TTC549 (cell line): ENCODE data around the gene LRPAP1.
"Not testable (repeated sequence)": the region's sequence is repeated elsewhere in the genome, so short reads cannot be mapped to it uniquely, and the experiment has no call there.

ENCODE experiments used
- FAIRE-seq: peaks from 2 replicates; lab custom pipeline; 2012; peaks lifted over from hg19 to GRCh38; lab: Jason Lieb, UNC

The LRPAP1 gene

DNA sequence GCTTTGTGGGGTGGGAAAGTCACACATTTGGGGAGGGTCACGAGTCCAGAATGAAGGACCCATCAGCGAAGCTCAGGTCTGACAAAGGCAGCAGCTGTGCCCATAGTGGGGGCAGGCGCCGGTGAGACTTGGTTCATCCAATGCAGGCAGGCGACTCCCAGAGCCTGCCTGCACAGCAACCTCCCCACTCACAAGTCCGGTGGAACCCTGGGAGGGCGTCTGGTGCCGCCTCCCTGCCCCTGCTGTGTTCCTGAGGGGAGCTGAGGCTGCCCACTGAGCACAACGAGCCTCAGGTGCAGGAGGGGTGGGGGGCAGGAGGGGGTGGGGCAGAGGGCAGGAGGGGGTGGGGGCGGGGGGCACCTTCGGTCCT is 13.7 kb downstream of the LRPAP1 start:
- FAIRE-seq = no peak

DNA sequence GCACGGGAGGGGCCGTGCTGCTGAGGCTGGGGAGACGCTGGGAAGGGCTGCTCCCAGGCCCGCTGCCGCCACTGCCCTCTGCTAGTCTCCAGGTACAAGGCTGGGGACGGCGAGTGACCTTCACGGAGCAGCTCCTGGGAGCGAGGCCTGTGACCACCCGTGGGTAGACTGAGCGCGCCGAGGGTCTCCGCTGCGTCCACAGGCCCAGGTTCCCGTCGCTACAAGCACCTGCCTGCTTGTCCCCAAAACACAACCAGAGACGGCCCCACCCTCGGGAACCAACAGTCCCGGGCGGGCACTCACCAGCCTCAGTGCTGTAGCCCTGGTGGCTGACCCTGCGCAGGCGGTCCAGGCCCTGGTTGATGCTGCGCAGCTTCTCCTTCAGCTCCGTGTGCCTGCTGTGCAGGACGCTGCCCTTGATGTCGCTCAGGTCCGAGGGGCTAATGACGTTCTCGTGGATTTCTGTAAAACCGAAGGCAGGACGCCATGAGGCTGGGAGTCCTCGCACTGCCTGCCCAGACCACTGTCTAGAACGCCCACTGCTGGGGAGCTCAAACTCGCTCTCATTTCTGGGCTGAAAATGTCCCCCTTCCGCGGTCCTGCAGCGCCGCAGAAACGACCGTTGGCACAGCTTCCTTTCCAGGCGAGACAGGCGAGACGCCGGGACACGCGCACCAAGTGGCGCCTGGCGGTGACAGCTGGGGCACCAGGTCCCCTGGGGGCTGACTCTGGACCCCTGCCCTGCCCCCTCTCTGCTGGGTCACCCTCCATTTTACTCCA is 14.3 kb downstream of the LRPAP1 start:
- no peak for FAIRE-seq

DNA sequence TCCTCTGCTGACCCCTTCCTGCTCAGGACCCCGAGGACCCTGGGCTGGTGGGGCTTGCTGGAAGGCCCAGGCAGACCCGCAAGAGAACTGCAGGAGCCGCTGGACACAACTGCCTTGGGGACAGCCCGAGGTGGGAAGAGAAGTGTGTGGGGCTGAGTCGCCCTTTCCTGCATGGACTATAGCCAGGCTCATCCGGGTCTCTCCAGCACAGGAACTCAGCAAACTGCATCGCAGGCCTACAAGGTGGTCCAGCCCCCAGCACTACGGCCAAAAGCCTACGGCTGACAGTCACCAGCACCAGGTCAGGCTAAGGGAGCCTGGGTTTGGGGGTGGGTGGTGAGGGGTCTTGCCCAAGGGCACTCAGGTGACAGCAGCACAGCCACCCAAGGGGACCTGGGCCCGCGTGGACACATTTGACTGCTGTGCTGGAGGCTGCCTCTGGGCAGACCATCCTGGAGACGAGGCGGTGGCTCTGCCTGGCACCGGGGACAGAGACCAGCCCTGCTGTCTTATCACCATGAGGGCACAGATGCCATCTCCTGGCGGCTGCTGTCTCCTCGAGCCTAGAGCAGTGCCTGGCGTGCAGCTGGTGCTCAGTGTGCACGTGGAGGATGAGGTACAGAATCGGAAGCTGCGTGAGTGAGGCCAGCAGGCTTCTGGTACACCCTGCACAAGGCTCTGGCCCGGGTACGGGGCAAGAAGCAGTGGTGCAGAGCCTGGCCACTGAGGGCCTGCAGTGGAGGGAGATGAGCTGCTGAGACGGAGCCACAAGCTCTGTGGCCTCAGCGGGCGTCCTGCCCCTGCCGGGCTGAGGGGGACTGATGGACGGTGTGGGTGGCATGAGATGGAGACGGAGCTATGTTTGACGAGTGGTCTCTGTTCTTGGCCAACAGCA is 15.1 kb downstream of the LRPAP1 start:
- no peak for FAIRE-seq

DNA sequence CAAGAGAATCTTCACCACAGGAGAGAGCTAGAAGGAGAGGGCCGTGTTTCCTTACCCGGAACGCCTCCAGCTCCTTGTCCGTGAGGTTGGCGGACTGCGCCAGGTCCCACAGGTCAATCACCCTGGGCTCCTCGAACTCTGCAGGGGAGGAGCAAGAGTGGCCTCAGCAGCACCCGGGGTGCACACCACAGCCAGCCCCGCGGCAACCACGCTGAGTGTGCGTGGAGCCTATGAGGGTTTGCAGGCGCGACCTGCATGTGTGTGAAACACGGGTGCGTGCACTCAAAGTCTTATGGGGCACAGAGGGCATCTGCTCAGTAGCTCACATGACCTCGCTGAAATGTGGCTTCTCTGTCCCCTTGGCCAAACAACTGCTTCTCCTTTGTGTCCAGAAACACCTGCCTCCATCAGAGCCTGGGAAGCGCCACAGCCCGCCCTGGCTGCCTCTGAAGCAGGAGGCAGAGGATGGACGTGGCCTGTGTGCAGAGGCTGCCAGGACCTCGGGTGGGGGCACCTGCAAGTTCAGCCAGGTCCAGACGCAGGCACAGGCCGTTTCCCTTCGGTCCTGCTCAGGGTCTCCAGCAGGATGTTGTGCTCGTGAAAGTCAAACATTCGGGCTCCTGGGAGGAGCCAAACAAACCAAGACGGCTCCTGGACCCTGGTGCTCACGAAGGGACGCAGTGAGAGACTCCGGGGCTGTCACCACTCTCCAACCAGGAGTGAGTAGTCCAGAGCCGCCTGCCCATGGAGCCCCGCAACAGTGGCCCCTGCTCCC is 16.0 kb downstream of the LRPAP1 start:
- no peak for FAIRE-seq

DNA sequence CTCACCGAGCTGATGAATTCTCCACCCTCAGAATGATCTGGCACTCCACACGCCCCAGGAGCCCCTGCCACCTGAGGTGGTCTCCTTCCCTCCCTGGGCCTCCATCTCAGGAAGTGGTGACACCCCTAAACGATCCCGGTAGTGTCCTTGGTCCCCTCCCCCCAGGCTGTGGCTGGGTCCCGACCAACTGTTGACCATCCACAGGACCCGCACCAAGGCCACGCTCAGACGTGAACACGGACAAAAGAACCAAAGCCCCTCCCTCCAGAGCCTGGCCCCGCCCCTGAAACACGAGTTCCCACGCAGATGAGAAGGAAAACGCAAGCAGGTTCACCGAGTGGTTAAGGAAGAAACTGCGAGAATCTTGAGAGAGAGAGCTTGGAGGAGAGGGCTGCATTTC is 16.6 kb downstream of the LRPAP1 start:
- FAIRE-seq = no peak

DNA sequence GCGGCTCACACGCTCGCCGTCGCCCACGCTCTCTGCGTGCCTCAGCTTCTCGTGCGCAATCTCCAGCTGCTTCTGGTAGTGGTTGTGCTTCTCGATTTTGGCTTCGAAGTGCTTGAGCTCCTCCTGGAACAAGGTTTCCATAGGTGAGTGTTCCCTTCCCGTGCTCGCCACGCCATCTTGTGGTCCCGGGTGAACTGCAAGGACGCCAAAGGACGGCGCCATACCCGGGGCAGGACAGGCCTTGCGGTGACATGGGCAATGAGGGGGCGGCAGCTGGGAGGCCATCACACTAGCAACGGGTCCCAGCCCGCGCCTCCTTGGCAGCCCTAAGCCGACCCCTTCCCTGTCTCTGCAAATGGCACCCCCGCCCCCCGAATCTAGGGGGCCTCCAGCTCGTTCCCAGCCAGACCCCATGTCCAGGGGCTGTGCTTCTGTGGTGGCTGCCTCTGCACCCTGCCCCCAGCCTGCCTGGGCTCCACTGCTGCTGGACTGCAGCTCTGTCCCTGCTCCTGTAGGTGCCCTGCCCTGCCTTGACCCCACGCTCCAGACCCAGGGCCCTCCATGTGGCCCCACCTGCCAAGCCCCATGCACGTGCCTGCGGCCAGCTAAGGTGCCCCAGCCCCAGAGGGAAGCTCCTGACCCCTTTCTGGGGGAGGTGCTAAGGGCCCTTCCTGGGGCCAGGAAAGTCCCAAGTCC is 17.3 kb downstream of the LRPAP1 start:
- FAIRE-seq = no peak

DNA sequence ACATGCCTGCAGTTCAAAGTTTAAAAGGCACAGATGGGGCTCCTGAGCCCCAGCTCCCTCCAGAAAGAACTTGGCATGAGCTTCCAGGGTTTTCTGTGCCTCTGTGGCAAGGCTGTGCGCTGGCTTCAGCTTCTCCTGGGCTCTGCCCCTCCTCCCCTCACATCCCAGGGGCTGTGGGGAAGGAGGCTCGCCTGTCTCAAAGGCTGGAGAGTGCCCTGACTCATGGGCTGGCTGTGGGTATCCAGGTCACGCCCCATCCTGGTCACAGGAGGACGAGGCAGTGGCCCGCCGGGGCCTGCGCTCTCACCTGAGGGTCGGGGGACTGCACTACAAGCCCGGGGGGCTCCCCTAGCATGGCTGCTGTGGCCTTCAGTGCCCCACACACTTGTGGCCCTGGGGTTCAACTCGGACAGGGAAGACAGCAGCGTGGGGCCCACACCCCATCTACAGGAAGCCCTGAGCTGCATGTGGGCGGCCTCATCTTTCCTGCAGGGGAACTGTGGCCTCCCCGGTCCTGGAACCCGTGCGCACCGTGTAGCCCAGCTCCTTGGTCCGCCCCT is 17.9 kb downstream of the LRPAP1 start:
- no peak for FAIRE-seq

DNA sequence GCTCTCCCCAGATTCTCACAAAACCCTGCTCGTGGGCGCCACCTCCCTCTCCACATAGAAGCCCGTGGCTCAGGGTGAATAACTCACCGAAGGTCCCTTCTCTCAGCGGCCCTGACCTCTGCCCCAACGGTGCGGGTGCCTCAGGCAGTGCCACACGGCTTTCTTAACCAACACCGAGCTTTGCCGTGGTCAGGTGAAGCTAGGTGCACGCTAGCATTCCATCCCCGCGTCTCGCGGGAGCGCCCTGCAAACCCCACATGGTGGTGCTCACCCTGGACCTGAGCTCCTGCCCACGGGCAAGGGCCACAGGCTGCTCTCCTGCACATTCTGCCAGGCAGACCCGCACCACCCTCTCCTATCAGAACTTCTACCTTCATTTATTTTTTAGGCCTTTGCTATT is 18.4 kb downstream of the LRPAP1 start:
- FAIRE-seq = no peak

DNA sequence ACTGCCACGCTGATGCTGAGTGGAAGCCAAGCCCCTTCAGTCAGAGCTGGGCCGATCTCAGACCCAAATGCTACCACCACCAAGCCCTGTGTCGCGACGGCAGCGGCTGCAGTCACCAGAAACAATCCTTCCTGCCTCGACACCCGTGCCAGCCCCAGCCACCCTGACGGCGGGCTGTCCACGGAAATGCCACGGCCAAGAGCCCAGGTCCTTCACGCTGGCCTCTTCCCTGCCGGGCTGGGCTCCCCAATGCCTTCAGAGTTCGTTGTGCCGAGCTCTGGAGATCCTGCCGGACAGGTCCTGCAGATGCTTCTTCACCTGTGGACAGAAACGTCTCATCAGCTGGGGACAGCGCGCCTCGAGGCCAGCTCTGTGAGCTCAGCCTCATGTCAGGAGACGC is 19.5 kb downstream of the LRPAP1 start:
- no peak for FAIRE-seq

DNA sequence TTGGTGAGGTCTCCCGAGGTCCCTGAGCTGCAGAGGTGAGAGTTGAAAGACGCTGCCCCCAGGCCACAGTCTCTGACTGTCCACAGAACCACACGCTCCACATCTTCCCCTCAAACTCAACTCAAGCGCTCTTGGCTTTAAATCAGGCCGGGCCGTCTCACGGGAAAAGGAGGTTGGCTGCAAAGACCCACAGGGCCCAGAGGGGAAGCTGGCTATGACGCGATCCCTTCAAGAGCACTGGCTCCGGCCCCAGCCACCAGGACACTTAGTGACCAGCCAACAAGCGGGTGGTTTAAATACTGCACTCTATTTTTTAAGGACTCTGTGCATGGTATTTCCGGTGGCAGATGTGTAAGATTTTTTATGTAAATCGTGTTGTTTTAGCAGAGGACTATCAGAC is 19.9 kb downstream of the LRPAP1 start:
- no peak for FAIRE-seq

DNA sequence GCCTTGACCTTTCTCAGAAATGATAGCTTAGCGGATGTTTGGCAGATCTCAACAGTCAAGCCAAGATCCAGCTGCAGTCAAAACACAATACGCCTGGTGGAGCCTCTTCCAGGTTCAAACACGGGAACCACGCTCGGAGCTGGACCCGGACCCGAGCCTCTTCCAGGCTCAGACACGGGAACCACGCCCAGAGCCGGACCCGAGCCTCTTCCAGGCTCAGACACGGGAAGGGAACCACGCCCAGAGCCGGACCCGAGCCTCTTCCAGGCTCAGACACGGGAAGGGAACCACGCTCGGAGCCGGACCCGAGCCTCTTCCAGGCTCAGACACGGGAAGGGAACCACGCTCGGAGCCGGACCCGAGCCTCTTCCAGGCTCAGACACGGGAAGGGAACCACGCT is 20.6 kb downstream of the LRPAP1 start:
- FAIRE-seq = not testable (repeated sequence)

DNA sequence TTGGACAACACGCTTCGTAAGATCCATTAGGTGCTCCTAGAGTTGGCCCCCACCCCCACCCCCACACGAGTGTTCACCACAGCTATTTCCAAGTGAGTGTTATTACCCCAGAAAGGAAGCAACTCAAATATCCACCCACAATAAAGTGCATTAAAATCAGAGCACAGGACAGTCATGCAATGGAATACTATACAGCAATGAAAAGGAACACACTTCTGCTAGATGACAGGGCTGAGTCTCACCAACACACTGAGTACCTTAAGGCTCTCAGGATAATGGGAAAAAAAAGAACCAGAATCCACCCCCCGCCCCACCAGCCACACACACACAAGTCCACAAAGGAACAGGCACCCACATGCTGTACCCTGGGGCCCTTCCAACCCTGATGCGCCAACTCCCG is 21.0 kb downstream of the LRPAP1 start:
- FAIRE-seq = no peak

DNA sequence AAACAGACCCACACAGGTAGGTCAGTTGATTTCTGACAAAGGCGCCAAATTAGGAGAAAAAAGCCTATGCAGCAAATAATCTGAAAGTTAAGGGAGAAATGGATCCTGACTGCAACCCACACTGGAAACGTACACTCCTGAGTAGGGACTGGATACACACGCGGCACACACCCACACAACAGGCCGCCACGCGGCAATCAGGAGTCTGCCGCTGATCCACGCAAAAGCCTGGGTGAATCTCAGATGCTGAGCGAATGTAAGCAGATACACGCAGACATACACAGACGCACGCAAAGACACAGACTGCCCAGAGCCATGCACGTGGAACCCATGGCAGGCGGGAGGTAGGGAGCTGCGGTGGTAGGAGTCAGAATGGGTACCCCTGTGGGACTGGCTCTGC is 21.7 kb downstream of the LRPAP1 start:
- FAIRE-seq = no peak

DNA sequence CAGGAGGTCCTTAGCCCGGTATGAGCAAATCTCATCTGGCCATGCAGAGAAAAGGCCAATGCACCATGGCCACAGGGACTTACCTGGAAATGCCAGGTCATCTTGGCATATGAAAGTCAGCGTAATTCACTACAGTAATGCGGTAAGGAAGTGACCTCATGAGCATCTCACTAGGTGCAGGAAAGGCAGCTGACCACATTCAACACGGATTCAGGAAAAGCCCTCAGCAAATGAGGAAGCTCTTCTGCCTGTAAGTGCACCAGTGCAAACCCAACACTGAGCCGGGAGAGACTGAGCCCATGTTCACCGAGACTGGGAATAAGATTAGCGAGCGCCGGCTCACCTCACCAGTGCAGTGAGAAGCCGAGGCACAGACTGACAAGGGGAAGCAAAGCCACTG is 23.7 kb downstream of the LRPAP1 start:
- no peak for FAIRE-seq

DNA sequence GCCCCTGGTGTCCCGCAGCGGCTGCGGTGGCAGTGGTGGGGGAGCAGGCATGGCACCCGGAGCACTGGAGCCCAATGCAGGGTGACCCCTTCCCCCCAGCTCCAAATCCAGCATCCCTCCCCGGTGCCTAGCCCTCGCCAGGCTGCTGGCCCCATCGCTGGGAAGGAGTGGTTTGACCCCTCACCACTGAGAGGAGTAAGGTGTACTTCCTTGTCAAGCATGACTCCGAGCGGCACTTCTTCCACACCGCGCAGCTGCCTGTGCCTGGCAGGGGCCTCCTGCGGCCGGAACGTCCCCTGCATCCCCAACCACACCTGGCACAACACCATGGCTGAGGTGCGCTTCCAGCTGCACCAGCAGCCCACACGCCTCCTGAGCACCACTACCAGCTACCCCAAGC is 27.0 kb downstream of the LRPAP1 start:
- FAIRE-seq = no peak

DNA sequence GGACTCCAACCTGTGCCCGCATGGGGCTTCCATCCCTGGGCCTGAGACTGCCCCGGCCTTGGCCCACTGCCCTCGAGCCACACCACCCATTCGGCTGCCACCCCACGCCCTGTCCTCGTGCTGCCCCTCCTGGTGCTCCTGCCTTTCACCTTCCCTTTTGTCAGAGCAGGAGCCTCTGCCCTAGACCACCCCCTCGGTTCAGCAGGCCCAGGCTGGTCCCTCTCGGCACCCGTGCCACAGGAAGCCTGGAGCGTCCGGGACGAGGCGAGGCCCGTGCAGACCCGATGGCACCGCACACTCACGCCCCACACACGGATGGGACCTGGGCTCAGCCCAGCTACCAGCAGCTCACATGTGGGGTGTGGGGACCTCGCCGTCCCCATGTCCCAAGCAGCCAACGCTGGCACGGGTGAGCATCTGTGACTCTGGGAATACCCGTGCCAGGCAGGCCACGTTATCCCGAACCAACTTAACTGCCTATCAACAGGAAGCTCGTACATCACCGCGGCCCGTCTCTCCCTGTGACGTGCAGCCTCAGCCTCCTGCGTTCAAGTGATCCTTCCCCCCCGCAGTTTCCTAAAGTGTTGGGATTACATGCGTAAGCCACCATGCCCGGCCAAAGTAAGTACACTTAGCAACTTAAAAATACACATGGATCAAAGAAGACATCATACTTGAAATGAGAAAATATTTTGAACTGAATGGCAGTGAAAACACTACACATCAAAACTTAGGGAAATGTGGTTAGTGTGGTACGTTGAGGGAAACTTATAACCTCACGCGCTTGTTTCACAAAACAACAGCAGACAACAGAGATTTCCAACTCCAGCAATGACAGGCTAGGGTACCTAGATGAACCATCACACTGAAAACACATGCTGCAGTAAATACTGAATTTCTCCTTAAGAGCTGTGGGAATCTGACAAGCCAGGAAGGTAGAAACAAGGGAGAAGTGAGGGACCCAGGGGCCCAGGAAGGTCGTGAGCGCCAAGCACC is 29.0 kb downstream of the LRPAP1 start:
- no peak for FAIRE-seq

DNA sequence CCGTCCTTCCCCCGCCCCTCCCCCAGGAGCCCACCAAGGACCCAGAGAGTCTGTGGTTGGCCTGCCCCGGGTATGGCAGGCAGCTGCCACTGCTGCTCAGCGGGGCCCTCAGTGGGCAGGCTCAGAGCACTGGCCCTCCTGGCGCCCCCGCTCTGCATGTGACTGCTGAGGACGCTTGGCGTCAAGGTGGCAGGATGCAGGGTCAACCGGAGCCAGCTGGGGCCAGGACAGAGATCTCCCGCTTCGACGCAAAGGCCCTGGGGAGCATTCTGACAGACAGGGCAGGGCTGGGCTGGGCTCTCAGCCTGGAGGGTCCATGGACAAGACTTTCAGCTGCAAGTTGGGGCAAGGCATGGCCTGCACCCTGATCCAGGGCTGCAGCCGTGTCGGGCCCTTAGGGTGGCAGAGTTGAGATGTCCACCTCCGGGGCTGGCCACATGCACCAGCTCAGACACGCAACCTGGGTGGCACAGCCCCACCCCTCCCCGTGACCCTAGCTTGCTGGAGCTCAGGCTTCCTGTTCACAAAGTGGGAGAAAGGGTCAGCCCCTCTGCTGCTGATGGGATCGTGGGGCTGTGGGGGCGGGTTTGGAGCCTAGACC is 30.3 kb downstream of the LRPAP1 start:
- no peak for FAIRE-seq

DNA sequence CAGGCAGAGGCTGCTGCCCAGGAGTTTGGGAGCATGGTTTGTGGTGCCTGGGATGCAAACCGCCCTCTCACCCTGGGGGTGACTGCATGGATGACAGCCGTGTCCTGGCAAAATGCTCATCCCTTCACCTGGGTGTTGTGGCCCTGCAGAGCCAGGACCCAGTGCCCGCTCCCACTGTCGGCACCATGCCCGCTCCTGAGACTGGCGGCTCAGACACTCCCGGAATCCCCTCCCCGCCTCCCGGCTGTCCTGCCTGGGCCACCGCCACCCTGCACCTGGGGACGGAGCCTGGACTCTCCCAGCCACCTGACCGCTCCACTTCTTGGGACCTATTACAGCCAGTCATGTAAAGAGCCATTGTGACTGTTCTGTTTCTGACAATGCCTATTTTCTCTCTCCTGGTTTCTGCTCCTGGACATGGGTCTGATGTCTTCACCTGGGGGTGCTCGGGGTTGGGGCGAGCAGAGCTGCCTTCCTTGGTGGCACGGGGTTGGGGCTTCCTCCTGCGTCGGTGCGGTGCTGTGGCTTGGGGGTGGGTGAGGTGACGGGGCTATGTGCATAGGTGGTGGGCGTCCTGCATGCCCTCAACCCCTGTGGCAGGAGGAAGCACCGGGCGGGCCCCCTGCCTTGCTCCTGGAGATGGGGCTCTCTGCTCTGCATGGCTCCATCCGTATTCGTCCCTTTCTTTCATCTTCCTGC is 30.9 kb downstream of the LRPAP1 start:
- FAIRE-seq = no peak

DNA sequence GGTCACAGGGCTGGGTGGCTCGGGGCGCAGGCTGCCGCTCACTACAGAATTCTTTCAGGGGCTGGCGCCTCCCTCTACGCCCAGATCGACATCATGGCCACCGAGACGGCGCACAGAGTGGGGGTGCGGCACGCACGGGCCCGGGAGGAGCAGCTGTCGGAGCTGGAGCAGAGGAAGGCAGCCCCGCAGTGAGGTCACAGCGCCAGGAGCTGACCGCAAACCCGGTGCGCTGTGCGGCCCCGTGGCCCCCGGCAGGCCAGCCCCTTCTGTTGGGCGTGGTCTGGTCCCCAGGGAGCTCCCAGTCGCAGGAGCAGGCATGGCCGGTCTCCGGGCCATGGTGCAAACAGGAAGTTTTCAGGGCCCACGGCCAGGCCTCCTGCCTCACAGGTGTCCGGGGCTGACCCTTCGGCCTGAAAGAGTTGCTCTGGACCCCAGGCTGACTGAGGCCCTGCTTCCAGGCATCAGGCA is 31.6 kb downstream of the LRPAP1 start:
- no peak for FAIRE-seq

DNA sequence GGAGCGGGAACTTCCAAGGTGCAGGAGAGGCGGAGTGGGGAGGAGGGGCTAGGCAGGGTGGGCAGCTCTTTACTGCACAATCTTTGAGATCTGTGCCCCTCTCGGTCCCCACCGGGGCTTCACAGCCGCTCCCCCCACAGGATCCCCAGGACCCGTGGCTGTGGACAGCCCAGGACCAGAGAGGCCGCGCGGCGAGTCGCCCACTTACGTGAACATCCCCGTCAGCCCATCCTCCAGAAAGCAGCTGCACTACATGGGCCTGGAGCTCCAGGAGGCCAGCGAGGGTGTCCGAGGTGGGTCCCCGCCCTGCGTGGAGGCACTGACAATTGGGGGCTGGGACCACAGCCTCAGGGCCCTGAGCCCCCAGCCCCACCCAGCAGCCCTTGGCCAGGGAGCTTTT is 32.1 kb downstream of the LRPAP1 start:
- FAIRE-seq = no peak
